Common myeloid progenitor, CD34-positive (primary cell): ENCODE measurements around the gene PRRT1B.
A peak's percentile ranks its signal among the peaks of the same experiment; 100 is the strongest.

Experiments
- CTCF ChIA-PET: fragments of 350-600 bp; sonication (Branson Sonifier 250); formaldehyde crosslinking; loops from one replicate; lab custom pipeline; 2021; ENCODE audit warnings: antibody characterized with exemption; lab: Charles Lee
- POLR2A ChIA-PET: fragments of 350-600 bp; sonication (Branson Sonifier 250); formaldehyde crosslinking; loops from one replicate; lab custom pipeline; 2021; ENCODE audit warnings: antibody characterized with exemption; lab: Charles Lee
- DNase-seq, 3 donors: peaks; one replicate each; pipeline versions ENCODE4 v3.0.0 to v3.0.0-alpha.2; 2013
- H3K27ac ChIP-seq, 2 experiments: 1 replicate in 1 of 2; 2 replicates in 1 of 2; pipeline ENCODE4 v1.7.0; 2013; ENCODE audit warnings: inconsistent platforms in 2 of 2, low read length in 2 of 2, mild to moderate bottlenecking in 2 of 2, low read depth in 1 of 2, moderate library complexity in 1 of 2; ENCODE audit not compliant: severe bottlenecking in 2 of 2, insufficient read depth in 1 of 2, poor library complexity in 1 of 2
- H3K27me3 ChIP-seq, 5 experiments: replicated peaks in 2 of 5; 1 replicate in 3 of 5; 2 replicates in 2 of 5; pipeline versions ENCODE4 v1.6.1 to v1.7.0; 2013; ENCODE audit warnings: low read length in 4 of 5, mild to moderate bottlenecking in 2 of 5, moderate library complexity in 2 of 5, inconsistent platforms in 1 of 5; ENCODE audit not compliant: insufficient read depth in 5 of 5, control insufficient read depth in 4 of 5
- H3K36me3 ChIP-seq, 4 experiments: 1 replicate in 2 of 4; 2 replicates in 2 of 4; pipeline versions ENCODE4 v1.6.1 to v1.7.0; 2013; ENCODE audit warnings: low read length in 3 of 4, control low read depth in 1 of 4, mild to moderate bottlenecking in 1 of 4; ENCODE audit not compliant: control insufficient read depth in 4 of 4, insufficient read depth in 4 of 4
- H3K4me1 ChIP-seq, 4 experiments: 1 replicate in 3 of 4; 2 replicates in 1 of 4; pipeline versions ENCODE4 v1.6.1 to v1.7.1; 2013; ENCODE audit warnings: low read length in 3 of 4, mild to moderate bottlenecking in 3 of 4, control low read depth in 1 of 4, inconsistent platforms in 1 of 4, moderate library complexity in 1 of 4; ENCODE audit not compliant: control insufficient read depth in 4 of 4, insufficient read depth in 4 of 4; ENCODE audit errors: control extremely low read depth in 1 of 4
- H3K4me3 ChIP-seq, 7 experiments: 1 replicate in 4 of 7; 2 replicates in 3 of 7; pipeline versions ENCODE4 v1.5.1 to v1.7.0; 2013; ENCODE audit warnings: mild to moderate bottlenecking in 7 of 7, low read length in 6 of 7, moderate library complexity in 6 of 7, inconsistent platforms in 2 of 7, low read depth in 2 of 7, control low read depth in 1 of 7; ENCODE audit not compliant: insufficient read depth in 4 of 7, control insufficient read depth in 1 of 7; ENCODE audit errors: extremely low read depth in 1 of 7
- H3K9me3 ChIP-seq, 5 experiments: 1 replicate in 4 of 5; 2 replicates in 1 of 5; pipeline versions ENCODE4 v1.6.1 to v1.7.1; 2013; ENCODE audit warnings: low read length in 4 of 5, mild to moderate bottlenecking in 2 of 5, inconsistent platforms in 1 of 5, low read depth in 1 of 5, moderate library complexity in 1 of 5; ENCODE audit not compliant: control insufficient read depth in 4 of 5, insufficient read depth in 2 of 5; ENCODE audit errors: control extremely low read depth in 1 of 5
- WGBS: methylation state at CpG from one replicate; pipeline ENCODE4 v1.1.5; 2013; ENCODE audit not compliant: insufficient coverage; 5-methylcytosine and 5-hydroxymethylcytosine counted together

PRRT1B gene

DNA sequence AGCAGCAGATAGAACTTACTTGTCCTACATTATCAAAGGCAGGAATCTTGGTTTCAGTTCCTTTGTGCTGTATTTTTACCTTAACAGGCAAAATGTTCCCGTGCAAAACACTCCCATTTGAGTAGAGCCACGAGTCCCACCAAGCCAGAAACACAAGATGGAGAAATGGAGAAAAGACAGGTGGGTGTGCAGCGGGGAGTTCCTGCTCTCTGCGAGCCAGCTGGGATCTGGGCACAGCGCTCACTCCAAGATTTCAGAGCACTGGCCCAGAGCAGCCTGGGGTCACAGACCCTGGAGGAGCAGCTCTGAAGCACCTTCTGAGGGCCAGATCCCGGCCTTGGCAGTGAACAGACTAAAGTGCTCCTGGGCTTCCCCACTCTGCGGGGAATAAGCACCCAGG lies 17.1 kb upstream of the PRRT1B start:
- DNase-seq = no peak
- ChIA-PET POLR2A (no interaction called here), CTCF (no interaction called here)
- Histone ChIP-seq H3K4me3 (no peak overlapping the region), H3K9me3 (no peaks in the 10 kb centered on the region), H3K27me3 (no peaks in the 10 kb centered on the region), H3K27ac (no peak overlapping the region), H3K36me3 (peaks cover 10 to 66% (median 44%) of the 10 kb centered on the region in 4 experiments), H3K4me1 (peaks cover 0 to 16% (median 16%) of the 10 kb centered on the region in 4 experiments)
- 98% methylated on average over 7 of the region's 7 CpGs for WGBS

DNA sequence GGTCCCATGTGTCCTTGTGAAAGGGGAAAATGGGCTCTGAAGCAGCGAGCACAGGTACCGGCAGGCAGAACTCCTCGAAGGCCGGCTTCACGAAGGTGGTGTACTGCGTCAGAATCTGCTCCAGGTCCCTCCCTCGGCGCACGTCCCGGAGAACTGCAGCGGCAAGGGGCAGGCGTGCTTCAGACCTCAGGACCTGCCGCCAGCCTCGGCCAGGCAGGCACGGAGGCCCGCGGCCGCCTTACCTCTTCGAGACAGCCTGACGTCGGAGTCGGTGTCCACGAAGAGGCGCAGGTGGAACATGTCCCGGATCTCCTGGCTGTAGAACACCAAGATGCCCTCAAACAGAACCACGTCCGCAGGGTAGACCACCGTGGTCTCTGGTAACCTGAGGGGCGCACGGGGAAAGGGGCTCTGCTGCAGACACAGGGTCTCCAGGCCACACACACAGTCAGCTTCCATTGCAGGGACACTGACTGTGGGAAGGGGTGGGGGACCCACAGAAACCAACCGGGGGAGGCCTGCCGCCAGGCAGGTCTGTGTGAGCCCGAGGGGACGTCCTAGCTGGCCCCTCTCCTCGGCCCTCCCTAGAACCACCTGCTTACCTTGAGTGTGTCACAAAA lies 16.3 kb upstream of the PRRT1B start:
- Histone ChIP-seq H3K27ac (no peak overlapping the region), H3K4me1 (peaks cover 0 to 18% (median 16%) of the 10 kb centered on the region in 4 experiments), H3K27me3 (no peaks in the 10 kb centered on the region), H3K36me3 (peaks cover 10 to 57% (median 37%) of the 10 kb centered on the region in 4 experiments), H3K4me3 (no peak overlapping the region), H3K9me3 (no peaks in the 10 kb centered on the region)
- ChIA-PET CTCF (interaction anchor here (1.3 kb wide), 1 partner anchor 25 kb away, joined by 4 read pairs; no protein-coding TSS in a partner anchor), POLR2A (no interaction called here)
- 97% methylated on average over 35 of the region's 35 CpGs for WGBS
- no peak for DNase-seq

DNA sequence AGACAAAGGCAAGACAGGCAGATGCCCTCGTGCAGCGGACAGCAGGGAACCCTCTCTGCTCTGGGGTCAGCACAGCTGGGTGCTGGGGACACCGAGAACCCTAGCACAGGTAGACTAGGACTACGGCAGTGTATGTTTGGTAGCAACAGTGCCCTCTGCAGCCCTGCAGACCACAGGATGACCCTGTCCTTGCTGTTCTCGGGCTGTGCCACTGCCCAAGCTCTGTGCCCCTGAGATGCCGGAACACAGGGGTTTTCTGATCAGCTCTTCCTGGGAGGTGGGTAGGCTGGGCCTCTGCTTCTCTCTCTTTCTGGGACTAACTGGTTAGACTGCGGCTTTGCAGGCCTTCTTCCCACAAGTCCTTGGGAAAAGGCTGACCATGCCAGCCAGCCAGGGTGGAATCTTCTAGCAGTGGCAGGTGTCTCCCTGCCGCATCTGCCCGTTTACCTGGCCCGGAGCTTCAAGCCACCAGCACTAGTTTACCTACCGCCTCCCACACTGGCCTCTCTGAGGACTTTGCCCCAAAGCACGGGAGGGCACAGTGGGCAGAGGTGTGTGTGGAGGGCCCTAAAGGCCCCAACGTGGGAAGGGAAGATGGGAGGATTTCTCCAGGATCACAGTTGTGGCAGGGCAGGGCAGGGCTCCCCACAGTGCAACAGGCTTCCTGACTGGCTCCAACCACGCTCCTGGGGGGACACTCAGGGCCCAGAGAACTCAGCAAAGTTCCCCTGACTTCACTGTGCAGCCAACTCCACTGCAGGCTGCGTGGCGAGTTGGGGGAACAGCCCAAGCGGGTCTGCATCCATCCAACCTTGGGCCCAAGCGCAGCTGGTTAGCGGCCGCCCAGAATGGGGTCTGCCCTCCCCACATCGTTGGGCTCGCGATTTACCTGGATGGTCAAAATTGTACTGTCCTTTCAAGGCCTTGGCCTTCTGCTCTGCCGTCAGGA lies 15.5 kb upstream of the PRRT1B start:
- ChIA-PET POLR2A (no interaction called here), CTCF (interaction anchor here (1.1 to 1.3 kb wide), 2 partner anchors 10 to 26 kb away, joined by 3 to 4 read pairs; no protein-coding TSS in a partner anchor)
- DNase-seq = no peak
- peak overlapping the region; percentile 71 to 89 (median 81) for H3K4me3 ChIP-seq
- no peaks in the 10 kb centered on the region for H3K9me3 ChIP-seq
- peak overlapping the region in 1 of 2 experiments; percentile 70 for H3K27ac ChIP-seq
- H3K27me3 ChIP-seq = no peaks in the 10 kb centered on the region
- H3K4me1 ChIP-seq = peaks cover 2 to 26% (median 25%) of the 10 kb centered on the region in 4 experiments
- 79% methylated on average over 22 of the region's 24 CpGs for WGBS
- peaks cover 10 to 49% (median 30%) of the 10 kb centered on the region in 4 experiments for H3K36me3 ChIP-seq

DNA sequence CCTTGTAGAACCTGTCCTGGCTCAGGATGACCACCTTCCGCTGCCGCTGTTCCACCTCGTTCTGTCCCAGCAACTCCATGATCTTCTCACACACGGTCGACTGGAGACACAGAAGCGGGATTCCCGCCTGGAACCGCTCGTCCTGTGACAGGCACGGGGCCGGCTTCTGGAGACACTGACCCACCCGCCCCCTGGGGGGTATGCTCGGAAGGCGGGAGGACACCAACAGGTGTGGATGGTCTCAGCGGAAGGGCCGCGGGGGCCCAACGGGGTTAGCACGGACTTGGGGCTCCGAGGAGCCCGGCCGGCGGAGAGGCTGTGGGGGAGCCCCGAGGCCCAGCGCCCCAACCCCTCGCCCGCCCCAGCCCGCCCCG lies 14.8 kb upstream of the PRRT1B start:
- Histone ChIP-seq H3K4me1 (peaks cover 2 to 33% (median 31%) of the 10 kb centered on the region in 4 experiments), H3K27me3 (no peaks in the 10 kb centered on the region), H3K27ac (peak overlapping the region in 1 of 2 experiments; percentile 70), H3K4me3 (peak overlapping the region; percentile 71 to 89 (median 81)), H3K36me3 (peaks cover 10 to 44% (median 28%) of the 10 kb centered on the region in 4 experiments), H3K9me3 (no peaks in the 10 kb centered on the region)
- ChIA-PET CTCF (interaction anchor here (1.1 kb wide), 1 partner anchor 11 kb away, joined by 3 read pairs; no protein-coding TSS in a partner anchor), POLR2A (no interaction called here)
- WGBS = 8% methylated on average over 23 of the region's 29 CpGs
- no peak for DNase-seq

DNA sequence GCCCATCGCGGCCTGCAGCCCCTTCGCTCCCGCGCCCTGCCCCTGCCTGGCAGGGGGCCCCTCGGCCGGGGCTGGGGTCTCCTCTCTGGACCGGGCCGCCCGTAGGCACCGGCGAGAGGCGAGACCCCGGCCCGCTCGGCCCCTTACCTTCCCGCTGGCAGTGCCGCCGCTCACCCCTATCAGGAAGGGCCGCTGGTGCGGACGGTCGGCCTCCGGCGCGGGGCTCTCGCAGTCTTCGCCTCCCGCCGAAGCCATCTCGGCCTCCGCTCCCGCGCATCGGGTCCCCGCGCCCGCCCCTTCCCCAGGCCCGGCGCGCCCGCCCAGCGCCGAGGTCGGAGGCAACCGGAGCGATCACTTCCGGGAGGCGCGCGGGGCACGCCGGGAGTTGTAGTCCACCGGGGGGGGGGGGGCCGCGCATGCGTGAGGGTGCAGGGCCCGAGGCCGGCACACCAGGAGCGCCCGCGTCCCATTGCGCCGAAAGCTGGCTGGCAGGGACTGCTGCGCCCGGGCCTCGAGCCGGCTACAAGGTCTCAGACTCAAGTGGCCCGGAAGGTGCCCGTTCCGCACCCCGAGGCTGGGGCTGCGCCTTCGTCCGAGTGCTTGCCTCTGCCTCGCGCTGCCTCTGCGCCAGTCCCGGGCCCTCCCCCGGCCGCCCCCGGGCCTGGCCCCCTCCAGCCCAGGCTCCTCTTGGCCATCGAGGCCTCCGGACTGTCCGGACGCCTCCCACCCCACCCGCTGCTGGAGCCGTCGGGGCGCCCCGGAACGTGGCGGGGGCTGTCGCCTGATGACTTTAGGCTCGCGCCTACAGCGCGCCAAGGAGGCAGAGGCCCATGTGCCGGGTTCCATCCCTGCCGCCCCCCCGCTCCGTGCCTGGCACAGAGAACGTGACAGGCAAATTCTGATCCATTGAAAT lies 14.1 kb upstream of the PRRT1B start, which contains the start of gene UCK1:
Gene UCK1, minus strand, starts transcription at position 344 of the 913 bp plus-strand sequence. Its CDS starts 89 bp downstream, at position 255.
- POLR2A ChIA-PET = no interaction called here
- peaks cover 7 to 37% (median 24%) of the 10 kb centered on the region in 4 experiments for H3K36me3 ChIP-seq
- CTCF ChIA-PET = interaction anchor here (1.1 kb wide), 1 partner anchor 12 kb away, joined by 3 read pairs; no protein-coding TSS in a partner anchor
- no peaks in the 10 kb centered on the region for H3K9me3 ChIP-seq
- no peaks in the 10 kb centered on the region for H3K27me3 ChIP-seq
- peaks cover 2 to 33% (median 32%) of the 10 kb centered on the region in 4 experiments for H3K4me1 ChIP-seq
- DNase-seq = peak; percentile 75 to 82 (median 80)
- peak within 1 kb of the TSS in 1 of 2 experiments; percentile 70 for H3K27ac ChIP-seq
- WGBS = 14% methylated on average over 81 of the region's 103 CpGs
- H3K4me3 ChIP-seq = peak within 1 kb of the TSS; percentile 71 to 89 (median 81)

DNA sequence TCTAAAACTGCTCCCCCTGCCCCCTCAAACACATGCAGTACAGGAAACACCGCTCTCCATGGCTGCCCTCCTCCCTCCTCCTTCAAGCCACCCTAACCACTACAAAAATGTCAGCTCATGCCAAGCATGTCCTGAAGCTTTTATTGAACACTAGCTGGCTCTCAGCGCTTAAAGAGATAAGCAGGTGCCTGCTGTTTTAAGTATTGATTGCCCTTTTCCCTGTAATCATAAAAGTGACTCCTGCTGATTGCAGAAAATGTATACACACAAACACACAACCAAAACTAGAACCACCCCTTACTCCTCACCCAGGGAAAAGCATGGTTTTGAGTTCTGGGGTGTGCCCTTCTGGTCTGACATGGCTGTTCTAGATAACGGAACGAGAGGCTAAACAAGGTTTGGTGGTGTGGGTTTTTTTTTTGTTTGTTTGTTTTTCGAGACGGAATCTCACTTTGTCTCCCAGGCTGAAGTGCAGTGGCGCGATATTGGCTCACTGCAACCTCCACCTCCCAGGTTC lies 10.5 kb upstream of the PRRT1B start:
- H3K4me1 ChIP-seq = peaks cover 2 to 31% (median 30%) of the 10 kb centered on the region in 4 experiments
- H3K27ac ChIP-seq = no peak overlapping the region
- peak; percentile 77 to 92 (median 90) for DNase-seq
- 29% methylated on average over 8 of the region's 8 CpGs for WGBS
- POLR2A ChIA-PET = no interaction called here
- no peaks in the 10 kb centered on the region for H3K9me3 ChIP-seq
- H3K27me3 ChIP-seq = no peaks in the 10 kb centered on the region
- CTCF ChIA-PET = interaction anchor here (0.6 to 2.0 kb wide), 6 partner anchors 8 to 217 kb away, joined by 3 to 7 read pairs (median 3); no protein-coding TSS in a partner anchor
- peaks cover 0 to 3% (median under 1%) of the 10 kb centered on the region in 4 experiments for H3K36me3 ChIP-seq
- peak overlapping the region in 2 of 7 experiments; percentile 19 to 29 for H3K4me3 ChIP-seq
